HG03095 (cell line): ENCODE data around the gene ATP1A1.
A peak's percentile ranks its signal among the peaks of the same experiment; 100 is the strongest.

Source experiments
- ATAC-seq: cut with Tn5 transposase; IDR thresholded peaks from one replicate; pipeline ENCODE4 v1.9.1; 2021; ENCODE audit warnings: moderate library complexity; ENCODE audit not compliant: unreplicated experiment

ATP1A1 gene

DNA sequence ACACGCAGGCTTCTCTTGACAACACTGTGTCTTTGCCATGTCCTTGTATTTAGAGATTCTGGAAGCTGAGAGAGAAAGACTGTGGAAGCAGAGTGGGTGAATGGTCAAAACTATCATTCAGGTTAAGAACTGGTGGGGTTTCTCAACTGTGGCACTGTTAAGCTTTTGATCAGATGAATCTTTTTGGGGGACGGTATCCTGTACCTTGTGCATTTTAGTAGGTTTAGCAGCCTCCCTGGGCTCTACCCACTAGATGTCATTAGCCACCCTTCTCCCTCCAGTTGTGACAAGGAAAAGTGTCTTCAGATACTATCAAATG is 39.4 kb downstream of the ATP1A1 start:
- no peak for ATAC-seq

DNA sequence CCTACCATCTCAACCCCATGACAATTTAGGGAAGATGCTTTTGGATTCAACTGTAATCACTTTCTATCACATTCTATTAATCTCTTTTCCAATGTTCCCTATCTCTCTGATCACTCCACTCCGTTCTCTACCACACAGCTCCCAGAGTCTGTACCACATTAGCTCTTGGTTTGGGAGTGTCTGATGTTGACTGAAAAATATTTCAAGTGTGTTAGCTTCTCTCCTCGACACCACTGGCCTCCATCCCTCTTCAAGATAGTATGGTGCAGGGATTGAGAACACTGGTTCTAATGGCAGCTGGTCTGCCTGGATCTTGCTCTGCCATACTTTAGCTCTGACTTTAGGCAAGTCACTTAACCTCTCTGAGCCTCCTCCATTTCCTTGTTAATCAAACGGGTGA is 39.9 kb downstream of the ATP1A1 start:
- ATAC-seq, result no peak

DNA sequence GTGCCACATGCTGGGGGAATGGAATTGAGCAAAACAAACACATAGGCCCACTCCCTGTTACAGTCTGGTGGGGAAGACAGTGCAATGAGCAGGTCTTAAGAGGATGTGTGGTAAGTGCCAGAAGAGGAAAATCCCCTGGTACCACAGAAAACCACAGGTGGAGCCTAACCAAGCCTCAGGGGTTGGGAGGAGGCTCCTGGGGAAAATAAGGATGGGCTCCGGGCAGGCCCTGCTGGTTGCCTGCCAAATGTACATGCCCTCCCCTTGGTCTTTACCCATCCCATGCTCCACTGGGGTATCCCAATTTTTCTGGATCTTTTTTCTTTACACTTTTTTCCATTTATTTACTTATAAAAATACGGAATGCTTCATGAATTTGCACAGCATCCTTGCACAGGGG is 40.4 kb downstream of the ATP1A1 start:
- no peak for ATAC-seq

DNA sequence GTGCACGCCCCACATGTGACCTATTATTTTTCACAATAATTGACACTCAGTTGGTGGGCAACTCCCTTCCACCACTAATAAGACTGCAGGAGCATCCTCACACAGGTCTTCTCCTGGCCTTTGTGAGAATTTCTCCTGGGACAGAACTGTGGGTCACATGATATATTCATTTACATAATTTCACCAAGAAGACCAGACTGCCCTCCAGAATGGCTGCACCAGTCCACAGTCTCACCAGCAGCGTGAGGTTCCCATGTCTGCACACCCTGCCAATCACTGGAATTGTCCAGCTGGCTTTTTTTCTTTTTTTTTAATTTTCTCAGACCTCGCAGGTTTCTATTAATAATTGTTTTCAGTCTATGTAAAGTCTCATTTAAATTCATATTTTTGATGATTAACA is 41.3 kb downstream of the ATP1A1 start:
- ATAC-seq, result no peak

DNA sequence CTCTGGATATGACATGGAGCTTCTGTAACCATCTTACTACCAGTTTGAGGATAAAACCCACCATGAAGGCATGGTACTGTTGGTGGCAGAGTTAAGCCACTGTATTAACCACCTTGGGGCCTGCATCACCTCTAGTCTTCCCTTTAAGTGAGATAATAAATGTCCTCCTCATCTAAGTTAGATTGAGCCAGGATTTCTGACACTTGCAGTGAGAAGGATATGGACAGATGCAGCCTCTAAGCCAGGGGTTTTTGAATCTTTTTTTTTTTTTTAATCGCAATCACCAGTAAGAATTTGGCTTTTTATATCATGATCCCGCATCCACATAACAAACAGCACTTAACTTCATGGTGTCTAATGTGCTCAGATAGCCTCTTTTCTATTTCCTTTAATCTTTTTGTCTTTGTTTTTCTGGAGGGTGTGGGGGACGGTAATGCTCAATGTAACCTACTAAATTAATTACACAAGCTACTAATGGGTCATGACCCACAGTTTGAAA is 42.2 kb downstream of the ATP1A1 start:
- ATAC-seq, result no peak

DNA sequence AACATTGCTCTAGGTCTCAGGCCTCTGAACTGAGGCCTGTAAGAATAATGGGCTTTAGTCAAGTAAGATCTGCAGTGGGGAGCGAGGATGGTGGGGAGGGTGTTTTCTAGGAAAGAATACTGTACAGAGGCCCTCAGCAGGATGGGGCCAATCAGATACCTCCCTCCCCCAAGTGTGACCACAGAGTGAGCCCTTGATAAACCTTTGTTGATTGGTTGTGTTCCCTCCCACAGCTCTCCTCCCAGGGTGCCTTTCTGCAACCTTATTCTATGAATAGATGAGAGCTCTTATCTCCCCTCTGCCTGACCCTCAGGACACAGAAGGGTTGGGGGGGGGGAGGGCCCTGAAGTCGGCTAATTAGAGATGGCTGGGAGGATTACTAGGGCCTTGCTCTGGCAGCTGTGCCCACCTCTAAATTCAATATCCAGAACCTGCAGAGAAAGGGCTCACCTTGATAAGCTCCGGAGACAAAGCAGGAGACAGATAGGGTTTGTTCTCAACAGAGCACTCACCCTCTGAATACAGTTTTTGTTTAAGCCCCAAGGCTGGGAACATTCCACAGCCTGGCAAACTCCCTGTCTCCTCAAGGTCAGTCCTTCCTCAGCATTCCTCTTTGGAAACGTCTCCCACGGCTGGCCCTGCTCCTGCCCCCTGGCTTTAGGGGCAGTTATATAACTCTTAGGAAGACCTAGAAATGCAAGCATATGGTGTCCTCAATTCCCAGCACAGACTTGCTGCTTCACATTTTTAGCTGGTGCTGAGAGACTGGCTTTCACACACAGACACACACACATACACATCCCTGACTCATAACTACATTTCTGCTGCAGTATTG is 42.9 kb downstream of the ATP1A1 start:
- ATAC-seq, result no peak

DNA sequence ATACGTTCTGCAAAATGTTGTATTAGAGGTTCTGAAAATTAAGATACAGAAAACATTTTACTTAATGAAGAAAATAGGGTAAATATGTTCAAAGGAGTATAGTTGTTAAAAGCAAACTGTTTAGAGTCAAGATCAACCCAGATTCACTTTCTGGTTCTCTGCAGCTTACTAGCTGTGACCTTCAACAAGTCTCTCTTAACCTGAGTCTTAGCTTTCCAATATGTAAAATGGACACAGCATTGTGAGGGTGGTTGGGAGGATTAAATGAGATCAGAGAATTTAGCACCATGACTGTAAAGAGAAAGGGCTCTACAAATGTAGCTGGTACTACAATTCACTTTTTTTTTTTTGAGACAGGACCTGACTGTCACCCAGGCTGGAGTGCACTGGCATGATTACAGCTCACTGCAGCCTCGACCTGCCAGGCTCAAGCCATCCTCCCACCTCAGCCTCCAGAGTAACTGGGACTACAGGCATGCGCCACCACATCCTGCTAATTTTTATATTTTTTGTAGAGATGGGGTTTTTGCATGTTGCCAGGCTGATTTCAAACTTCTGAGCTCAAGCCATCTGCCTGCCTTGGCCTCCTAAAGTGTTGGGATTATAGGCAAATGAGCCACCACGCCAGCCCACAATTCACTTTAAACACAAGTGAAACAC is 43.9 kb downstream of the ATP1A1 start:
- ATAC-seq, result no peak

DNA sequence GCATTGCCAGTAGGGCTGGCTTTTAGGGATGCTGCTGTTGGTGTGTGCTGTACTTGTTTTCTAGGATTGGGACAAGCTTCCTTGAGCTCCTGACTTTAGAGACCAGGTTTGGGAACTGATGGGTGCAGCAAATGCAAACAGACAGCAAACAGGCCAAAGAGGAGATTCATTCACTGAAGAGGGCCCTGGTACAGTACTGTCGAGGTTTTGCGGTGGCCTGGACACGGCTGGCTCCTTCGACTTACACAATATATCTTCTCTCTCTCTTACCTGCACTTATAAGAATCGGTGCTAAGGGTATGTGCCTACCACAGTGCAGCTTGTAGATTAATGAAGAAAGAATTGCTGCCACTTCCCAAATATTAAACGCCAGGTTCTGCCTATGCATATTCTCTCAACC is 44.6 kb downstream of the ATP1A1 start:
- ATAC-seq, result no peak

DNA sequence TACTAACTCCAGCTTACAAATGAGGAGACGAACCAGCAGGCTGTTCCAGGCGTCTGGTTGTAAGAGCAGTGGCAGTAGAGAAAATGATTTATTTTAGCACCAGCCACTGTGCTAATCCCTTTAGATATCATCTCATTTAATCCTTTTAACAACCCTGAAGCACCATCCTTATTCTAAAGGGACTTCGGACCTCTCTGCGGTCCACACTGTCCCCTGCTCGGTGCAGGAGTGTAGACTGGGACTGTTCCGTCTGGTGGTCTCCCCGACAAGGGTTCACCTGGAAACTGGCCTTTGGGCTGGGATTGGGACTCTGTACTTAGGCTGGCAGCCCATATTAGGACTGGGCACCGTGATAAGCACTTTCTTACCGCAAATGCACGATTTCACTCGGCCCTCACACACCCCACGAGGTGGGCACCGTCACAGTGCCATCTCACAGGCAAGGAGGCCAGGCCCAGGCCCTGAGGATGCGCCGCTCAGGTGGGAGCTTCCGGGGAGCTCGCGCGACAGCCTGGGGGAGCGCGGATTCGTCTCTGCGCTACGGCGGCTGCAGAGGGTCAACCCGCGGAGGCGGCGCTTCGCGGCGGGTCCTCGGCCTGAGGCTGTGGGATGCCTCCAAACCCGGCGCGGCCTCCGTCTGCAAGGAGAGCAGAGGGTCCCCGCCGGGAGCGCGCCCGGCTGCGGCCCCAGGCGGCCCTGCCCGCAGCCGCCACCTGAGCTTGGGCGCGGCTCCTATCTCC is 45.2 kb downstream of the ATP1A1 start:
- ATAC-seq, result peak; percentile 82

DNA sequence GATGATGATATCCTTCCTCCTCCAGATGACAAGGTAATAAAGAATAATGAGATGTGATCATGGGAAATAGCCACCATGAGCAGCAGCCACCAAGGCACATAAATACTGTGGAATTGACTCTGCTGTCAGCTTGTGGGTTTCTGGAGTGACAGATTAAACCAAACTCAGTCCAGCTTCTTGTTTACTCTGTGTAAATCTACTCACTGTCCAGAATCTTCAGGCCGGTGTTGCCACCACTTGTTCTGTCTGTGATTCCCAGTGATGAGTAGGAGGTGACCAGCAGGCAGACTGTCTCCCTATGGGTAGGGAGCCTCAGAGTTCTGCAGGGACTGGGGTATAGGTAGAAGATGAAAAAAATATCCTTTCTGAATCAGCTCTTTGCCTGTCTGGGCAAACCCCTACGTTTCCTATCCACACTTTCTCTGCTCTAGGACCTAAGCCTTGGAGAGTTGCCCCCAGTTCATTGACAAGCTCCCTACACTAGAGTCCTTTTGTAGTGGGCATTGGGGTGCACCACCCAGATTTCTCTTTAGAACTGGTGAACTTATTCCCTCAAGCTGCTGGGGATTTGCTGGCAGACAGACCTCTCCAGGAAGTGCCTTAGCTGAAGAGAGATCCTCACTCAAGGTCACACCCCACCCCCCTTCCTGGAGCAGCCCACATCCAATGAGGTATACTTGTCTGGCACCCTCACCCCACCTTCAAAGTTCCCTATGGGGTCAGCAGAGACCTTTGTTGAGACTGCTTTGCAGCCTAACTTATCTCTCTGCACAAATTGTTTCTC is 47.6 kb downstream of the ATP1A1 start:
- ATAC-seq, result no peak

DNA sequence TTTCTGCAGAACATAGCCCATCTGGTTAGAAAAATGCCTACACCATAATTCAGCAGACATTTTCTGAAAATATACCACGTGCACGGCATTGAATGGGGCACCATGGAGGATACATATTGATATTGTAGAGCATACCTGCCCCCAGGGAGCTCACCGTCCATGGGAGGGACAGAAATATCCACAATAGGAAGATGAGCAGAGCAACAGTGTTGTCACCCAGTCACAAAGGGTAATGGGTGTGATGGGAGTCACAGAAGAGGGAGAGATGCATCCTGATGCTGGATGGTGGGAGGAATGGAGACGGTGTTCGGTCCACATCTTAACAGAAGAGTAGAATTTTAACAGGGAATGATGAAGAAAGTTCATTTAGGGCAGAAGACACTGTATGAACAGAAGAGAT is 51.4 kb downstream of the ATP1A1 start:
- no peak for ATAC-seq

DNA sequence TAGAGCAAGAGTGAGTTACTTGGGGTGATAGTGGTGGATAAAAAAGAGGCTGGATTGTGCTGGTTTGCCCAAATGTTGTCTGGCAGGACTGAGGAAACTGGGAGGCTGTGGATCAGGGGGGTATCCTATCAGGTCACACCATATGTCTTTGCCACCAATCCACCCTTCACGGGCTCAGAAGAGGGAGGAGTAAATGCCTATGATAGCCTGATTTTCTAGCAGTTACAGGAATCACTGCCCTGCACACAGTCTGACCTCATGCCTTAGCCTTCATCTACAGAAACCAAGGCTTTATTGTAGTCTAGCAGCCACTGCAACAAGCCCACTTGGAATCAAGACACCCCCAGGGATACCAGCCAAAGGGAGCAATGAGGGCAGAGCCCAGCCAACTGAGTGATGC is 51.8 kb downstream of the ATP1A1 start:
- no peak for ATAC-seq

DNA sequence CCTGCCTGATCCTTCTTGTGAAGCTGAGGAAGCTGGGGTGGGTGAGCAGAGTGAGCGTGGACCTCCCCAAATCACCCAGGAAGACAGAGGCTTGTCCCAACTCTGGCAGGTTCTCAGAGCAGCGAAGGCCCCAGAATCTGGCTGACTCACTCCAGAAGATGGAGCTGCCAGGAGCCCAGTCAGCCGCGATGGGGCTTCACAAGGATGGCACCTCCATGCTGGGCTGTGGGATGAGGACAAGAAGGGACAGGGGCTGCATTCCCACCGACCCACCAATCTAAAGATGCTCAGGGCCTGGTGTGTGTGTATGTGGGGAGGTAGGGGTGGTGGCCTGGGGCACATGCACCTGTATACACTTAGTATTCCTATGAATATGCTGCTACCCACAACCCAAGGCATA is 52.9 kb downstream of the ATP1A1 start:
- ATAC-seq, result no peak

DNA sequence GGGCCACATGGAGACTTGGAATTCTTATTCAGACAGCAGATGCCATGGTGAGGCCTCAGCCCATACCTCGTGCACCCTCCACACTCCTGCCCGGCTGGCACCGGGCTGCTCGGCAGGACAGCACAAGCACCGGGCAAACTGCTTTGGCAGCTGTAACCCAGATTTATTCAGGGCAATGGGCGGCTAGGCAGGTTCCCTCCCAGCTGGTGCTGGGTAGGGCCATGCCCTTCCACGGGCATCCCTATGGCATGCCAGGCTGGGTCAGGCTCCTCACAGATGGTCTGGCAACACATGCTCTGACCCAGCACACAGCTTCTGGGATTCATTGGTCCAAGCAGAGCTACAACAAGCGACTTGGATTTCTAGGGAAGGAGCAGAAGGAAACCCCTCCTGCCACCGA is 53.4 kb downstream of the ATP1A1 start:
- ATAC-seq, result no peak

DNA sequence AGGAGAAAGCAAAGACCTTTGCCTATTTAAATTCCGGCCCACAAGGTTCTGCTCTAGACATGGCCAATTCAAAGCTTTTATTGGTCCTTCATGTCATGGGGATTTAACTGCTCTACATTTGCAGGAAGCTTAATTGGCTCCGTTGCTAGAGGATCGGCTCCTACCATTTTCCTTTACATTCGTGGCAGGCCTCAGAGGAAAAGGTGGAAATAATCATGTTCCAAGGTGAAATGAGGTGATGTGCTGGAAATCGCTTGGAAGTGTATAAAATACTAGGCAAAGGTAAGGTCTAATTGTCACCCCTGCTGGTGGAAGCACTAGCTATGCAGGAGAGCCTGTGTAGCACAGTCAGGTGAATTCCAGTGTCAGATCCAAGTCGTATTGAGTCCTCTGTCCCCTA is 55.5 kb downstream of the ATP1A1 start:
- ATAC-seq, result no peak

DNA sequence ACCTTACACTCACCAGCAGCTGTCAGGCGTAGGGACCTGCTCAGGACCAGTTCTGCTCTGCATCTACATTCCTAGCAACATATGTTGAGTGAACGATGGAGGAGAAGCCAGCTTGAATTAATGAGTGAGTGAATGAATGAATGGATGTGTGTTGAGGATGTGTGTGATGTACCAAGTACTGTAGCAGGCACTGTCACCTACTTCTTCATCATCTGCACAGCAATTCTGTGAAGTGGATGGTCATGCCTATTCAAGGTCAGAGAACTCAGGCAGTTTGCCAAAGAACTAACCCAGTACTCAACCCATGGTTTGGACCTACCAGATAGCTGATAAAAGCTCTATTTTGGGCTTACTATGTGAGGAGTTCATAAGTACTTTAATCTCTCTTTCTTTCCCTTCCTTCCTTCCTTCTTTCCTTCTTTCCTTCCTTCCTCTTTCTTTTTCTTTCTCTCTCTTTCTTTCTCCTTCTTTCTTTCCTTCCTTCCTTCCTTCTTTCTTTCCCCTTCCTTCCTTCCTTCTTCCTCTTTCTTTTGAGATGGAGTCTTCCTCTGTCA is 56.9 kb downstream of the ATP1A1 start:
- no peak for ATAC-seq

DNA sequence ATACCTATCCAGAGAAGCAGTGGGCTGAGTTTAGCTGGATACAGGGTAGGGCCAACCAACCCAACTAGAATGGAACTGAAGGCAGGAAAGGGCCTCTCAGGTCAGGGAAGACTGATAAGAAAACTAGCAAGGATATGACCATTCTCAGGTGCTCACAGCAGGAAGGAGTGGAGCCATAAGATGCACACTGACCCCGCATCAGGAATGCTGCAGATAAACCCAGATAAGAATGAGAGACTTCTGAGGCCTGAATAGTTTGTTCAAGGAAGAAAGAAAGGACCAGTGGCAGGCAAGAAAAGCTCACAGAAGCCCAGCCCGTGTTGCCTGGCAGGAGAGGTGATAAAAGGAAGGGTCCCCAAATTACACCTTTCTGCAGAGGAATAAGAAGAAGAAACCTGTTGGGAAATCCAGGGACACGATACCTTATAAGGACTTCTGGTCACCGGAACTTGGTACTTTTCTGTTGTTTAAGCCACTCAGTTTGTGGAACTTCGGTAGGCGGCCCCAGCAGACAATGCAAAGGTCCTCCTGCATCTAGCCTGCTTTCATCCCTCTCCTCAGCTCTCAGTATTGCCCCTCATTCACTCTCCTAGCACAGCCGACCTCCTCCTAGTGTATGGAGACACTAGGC is 58.9 kb downstream of the ATP1A1 start:
- no peak for ATAC-seq

DNA sequence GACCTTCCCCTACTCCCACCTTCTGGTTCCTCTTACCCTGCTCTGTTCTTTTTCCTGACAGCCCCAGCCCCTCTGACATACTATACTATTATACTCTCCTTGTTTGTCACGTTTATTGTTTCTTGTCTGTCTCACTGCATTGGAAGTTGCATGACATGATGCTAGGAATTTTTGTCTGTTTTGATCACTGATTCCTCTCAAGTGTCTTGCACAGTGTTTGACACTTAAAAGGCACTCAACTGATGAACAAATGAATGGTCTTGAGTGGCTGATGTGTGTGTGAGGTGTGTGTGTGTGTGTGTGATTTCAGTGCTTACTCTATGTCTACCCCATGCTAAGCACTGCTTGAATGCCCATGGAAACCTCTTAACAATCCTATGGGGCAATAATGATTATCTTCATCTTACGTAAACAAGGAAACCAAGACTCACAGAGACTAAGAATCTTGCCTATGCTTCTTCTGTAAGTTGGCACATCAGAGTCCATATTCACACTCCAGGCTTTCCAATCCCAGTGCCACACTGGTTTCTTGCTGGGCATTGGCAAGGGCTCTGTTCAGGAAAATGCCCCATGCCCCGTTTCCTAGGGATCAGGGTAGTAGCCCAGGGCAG is 59.7 kb downstream of the ATP1A1 start:
- ATAC-seq, result no peak

DNA sequence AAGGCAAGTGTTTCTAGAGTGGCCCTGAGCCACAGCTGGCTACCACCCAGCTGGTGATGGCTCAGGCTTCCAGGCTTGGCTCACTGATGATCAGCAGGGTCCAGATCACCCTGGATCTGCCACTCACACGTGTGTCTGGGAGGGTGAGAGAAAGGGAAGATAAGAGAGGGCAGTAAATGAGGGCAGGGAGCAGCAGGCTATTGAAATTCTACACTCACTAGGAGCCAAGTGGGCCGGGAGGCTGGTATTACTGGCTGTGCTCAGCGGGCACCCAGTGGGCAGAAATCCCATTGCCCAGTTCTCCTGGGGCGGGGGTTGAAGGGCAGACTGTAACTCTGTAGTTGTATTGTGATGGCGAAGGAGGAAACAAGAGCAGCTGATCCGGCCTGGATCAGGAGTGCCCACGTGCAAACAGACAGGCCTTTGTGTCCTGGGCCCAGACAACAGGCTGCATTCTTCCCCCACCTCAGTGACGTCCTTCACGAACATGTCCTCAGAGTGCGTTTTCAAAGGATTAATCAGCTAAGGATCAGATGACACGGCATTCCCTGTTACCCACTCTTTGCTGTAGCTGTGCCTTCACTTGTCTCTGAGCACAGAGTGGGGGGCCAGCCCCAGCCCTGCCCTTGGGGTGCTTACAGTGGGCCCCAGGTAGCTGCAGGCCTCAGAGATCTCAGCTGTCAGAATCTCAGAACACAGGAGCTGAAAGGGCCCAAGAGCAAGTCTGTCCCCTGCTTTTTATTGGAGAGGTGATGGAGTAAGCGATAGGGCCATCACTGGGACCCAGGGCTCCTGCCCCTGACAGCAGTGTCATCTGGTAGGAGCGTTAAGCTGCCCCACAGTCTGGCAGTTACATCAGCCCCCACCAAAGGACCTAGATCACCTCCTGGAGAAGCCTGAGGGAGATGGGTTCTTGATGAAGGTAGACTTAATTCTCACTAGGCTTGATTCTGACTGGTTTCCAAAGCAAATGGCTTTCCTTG is 60.5 kb downstream of the ATP1A1 start:
- no peak for ATAC-seq
